ENCODE measurements around the gene CALU. TPM values are rescaled to one million over a fixed set of nuclear protein-coding genes. Genes with fewer than 3 reads are reported as not detected.

Gene CALU
- total and polyA plus RNA-seq, 4 donors = 23.9 to 115 (median 99.0) TPM

DNA sequence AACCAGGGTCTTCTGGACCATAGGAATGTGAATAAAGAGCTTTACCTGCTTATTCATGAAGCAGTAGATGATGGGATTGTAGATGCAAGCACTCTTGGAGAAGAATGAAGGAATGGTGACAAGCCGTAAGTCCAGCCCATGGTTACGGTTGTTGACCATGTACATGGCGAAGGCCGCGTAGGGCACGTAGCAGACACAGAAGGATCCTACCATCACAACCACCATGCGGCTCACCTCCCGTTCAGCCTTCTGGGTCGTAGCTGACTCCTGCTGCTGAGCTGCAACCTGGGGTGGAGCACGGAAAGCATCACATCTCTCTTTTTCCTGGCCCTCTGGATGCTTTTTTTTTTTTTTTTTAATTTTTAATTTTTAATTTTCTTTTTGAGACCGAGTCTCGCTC lies 34.4 kb downstream of the CALU start:
- H3K27me3 ChIP-seq (ENCODE audit: control insufficient read depth in 3 of 3, insufficient read depth in 3 of 3, low read length in 2 of 3) = no peaks in the 10 kb centered on the region
- no peak overlapping the region for H3K4me3 ChIP-seq
- no peak for TF ChIP-seq CTCF (IDR thresholded peaks at IDR 0.05; ENCODE audit: control extremely low read depth, extremely low read depth)
- ATAC-seq (ENCODE audit: insufficient read depth, low FRiP score) (no peak), DNase-seq (no peak)
- H3K36me3 ChIP-seq (ENCODE audit: control insufficient read depth in 4 of 4, insufficient read depth in 4 of 4, low read length in 4 of 4) = peaks cover 10 to 16% (median 11%) of the 10 kb centered on the region in 4 donors
- 97 to 98% methylated on average over 12 of the region's 12 CpGs for WGBS, 2 donors
- no peak overlapping the region for H3K27ac ChIP-seq (ENCODE audit: low read depth in 1 of 2, low read length in 1 of 2)
- H3K9me3 ChIP-seq (ENCODE audit: control insufficient read depth in 4 of 4, insufficient read depth in 3 of 4, low read length in 3 of 4) = peaks cover 0 to 4% (median 0%) of the 10 kb centered on the region in 4 donors
- no peak overlapping the region for H3K9ac ChIP-seq (ENCODE audit: insufficient read depth in 1 of 2, low read length in 2 of 2)
- peaks cover 0 to 2% (median 0%) of the 10 kb centered on the region in 5 donors for H3K4me1 ChIP-seq (ENCODE audit: control insufficient read depth in 5 of 5, insufficient read depth in 5 of 5, low read length in 5 of 5)

DNA sequence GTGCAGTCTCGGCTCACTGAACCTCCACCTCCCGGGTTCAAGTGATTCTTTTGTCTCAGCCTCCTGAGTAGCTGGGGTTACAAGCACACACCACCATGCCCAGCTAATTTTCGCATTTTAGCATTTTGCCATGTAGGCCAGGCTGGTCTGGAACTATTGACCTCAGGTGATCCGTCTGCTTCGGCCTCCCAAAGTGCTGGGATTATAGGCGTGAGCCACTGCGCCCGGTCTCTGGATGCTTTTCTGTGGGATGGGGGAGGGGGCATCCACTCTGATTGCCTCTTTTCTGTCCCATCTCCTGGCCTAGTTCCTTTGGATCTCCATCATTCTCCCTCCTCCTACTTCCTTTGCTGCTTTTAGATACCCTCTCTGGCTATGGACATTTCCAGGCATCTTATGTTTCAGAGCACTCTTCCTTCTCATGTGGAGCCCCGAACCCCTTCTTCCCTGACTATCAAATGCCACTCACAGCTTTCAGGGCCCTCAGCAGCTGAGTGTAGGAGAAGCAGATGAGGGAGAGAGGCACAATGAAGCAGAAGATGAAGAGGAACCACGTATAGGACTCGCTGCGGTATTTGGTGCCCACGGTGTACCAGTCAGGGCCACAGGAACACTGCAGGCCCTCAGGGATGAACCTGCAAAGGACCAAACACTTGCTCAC lies 35.0 kb downstream of the CALU start:
- Histone ChIP-seq H3K27ac (ENCODE audit: low read depth in 1 of 2, low read length in 1 of 2) (no peak overlapping the region), H3K4me1 (ENCODE audit: control insufficient read depth in 5 of 5, insufficient read depth in 5 of 5, low read length in 5 of 5) (peaks cover 0 to 2% (median 0%) of the 10 kb centered on the region in 5 donors), H3K36me3 (ENCODE audit: control insufficient read depth in 4 of 4, insufficient read depth in 4 of 4, low read length in 4 of 4) (peaks cover 7 to 14% (median 9%) of the 10 kb centered on the region in 4 donors), H3K9me3 (ENCODE audit: control insufficient read depth in 4 of 4, insufficient read depth in 3 of 4, low read length in 3 of 4) (peaks cover 0 to 6% (median 0%) of the 10 kb centered on the region in 4 donors), H3K27me3 (ENCODE audit: control insufficient read depth in 3 of 3, insufficient read depth in 3 of 3, low read length in 2 of 3) (no peaks in the 10 kb centered on the region), H3K9ac (ENCODE audit: insufficient read depth in 1 of 2, low read length in 2 of 2) (no peak overlapping the region), H3K4me3 (no peak overlapping the region)
- TF ChIP-seq CTCF (IDR thresholded peaks at IDR 0.05; ENCODE audit: control extremely low read depth, extremely low read depth) = no peak
- ATAC-seq (ENCODE audit: insufficient read depth, low FRiP score) (no peak), DNase-seq (no peak)
- WGBS, 2 donors = 92 to 97% methylated on average over 13 of the region's 13 CpGs

DNA sequence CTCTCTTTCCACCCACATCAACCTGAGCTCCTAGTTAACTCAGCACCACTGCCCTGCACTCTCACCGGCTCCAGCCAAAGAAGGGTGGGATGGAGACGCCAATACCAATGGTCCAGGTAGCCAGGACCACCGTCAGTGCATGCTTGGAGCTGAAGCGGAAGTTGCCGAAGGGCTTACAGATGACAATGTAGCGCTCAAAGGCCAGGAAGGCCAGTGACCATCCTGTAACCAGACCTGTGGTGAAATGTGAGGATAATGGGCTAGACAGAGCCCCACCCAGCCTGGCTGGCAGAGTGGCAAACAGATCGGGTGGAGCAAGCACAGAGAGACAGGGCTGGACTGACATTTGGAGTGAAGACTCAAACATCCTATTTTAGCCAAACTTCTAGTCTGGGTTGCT lies 35.8 kb downstream of the CALU start:
- ATAC-seq (ENCODE audit: insufficient read depth, low FRiP score) = no peak
- peaks cover 4 to 11% (median 8%) of the 10 kb centered on the region in 4 donors for H3K36me3 ChIP-seq (ENCODE audit: control insufficient read depth in 4 of 4, insufficient read depth in 4 of 4, low read length in 4 of 4)
- H3K27me3 ChIP-seq (ENCODE audit: control insufficient read depth in 3 of 3, insufficient read depth in 3 of 3, low read length in 2 of 3) = no peaks in the 10 kb centered on the region
- H3K4me3 ChIP-seq = no peak overlapping the region
- TF ChIP-seq CTCF (IDR thresholded peaks at IDR 0.05; ENCODE audit: control extremely low read depth, extremely low read depth) = no peak
- 96% methylated on average over 7 of the region's 7 CpGs for WGBS, 2 donors
- no peak overlapping the region for H3K27ac ChIP-seq (ENCODE audit: low read depth in 1 of 2, low read length in 1 of 2)
- peaks cover 0 to 2% (median 0%) of the 10 kb centered on the region in 5 donors for H3K4me1 ChIP-seq (ENCODE audit: control insufficient read depth in 5 of 5, insufficient read depth in 5 of 5, low read length in 5 of 5)
- DNase-seq = no peak
- H3K9me3 ChIP-seq (ENCODE audit: control insufficient read depth in 4 of 4, insufficient read depth in 3 of 4, low read length in 3 of 4) = peaks cover 0 to 6% (median 0%) of the 10 kb centered on the region in 4 donors
- no peak overlapping the region for H3K9ac ChIP-seq (ENCODE audit: insufficient read depth in 1 of 2, low read length in 2 of 2)
